GM12875 (cell line): ENCODE data around the gene OTC.
A peak's percentile ranks its signal among the peaks of the same experiment; 100 is the strongest.

ENCODE experiments used
- H3K4me3 ChIP-seq: one replicate; pipeline ENCODE4 v1.5.1; 2011; ENCODE audit warnings: low read depth, low read length, control low read depth
- CTCF ChIP-seq: IDR thresholded peaks from 2 replicates; pipeline ENCODE4 v1.5.1; 2011; ENCODE audit warnings: low read depth, mild to moderate bottlenecking, control low read depth, inconsistent platforms, low read length, moderate library complexity, borderline replicate concordance; ENCODE audit not compliant: insufficient read depth

Gene OTC

GRCh38 chrX:38318196-38318595, 34.2 kb upstream of the OTC start:
- no peak for TF ChIP-seq CTCF
- no peak overlapping the region for H3K4me3 ChIP-seq

GRCh38 chrX:38318606-38319005, 33.8 kb upstream of the OTC start:
- no peak for TF ChIP-seq CTCF

GRCh38 chrX:38320819-38321218, 31.6 kb upstream of the OTC start:
- H3K4me3 ChIP-seq = no peak overlapping the region
- no peak for TF ChIP-seq CTCF

More at GRCh38 chrX:38318606-38319005, 33.8 kb upstream of the OTC start:
- no peak overlapping the region for H3K4me3 ChIP-seq

GRCh38 chrX:38326086-38326485, 26.3 kb upstream of the OTC start:
- no peak for TF ChIP-seq CTCF
- no peak overlapping the region for H3K4me3 ChIP-seq

GRCh38 chrX:38327007-38327774, 25.2 kb upstream of the OTC start, which contains the start of gene RPGR:
Gene RPGR (minus strand): TSS chrX:38327509. CDS start chrX:38327367, 142 bp downstream.
- peak; percentile 81 for TF ChIP-seq CTCF
- H3K4me3 ChIP-seq = peak within 1 kb of the TSS; percentile 70

- no peak for TF ChIP-seq CTCF
- peak overlapping the region; percentile 70 for H3K4me3 ChIP-seq
Measured at GRCh38 chrX:38327775-38328081, 24.7 kb upstream of the OTC start.

GRCh38 chrX:38332505-38332904, 19.9 kb upstream of the OTC start:
- TF ChIP-seq CTCF = no peak
- no peak overlapping the region for H3K4me3 ChIP-seq
